Measurements from ENCODE around the gene SLC39A3.
"Not testable (repeated sequence)": the region's sequence is repeated elsewhere in the genome, so short reads cannot be mapped to it uniquely, and the experiment has no call there.

The SLC39A3 gene

GRCh38 chr19:2721570-2722540 lies 18.0 kb downstream of the SLC39A3 start:
- no peak for DNase-seq

GRCh38 chr19:2720777-2721569 lies 18.8 kb downstream of the SLC39A3 start, which contains the start of gene DIRAS1:
TSS of gene DIRAS1 (minus strand) at chr19:2721372. CDS start at chr19:2717806, 3,566 bp downstream.
- no peak for DNase-seq

- no peak for DNase-seq
Observed at GRCh38 chr19:2719920-2720776, 19.7 kb downstream of the SLC39A3 start.

- DNase-seq, result no peak
Observed at GRCh38 chr19:2719232-2719735, 20.5 kb downstream of the SLC39A3 start.

GRCh38 chr19:2717638-2718541 lies 21.9 kb downstream of the SLC39A3 start:
- DNase-seq, result no peak

- DNase-seq, result no peak
Observed at GRCh38 chr19:2716722-2717637, 22.8 kb downstream of the SLC39A3 start.

- DNase-seq, result no peak
Observed at GRCh38 chr19:2716275-2716650, 23.6 kb downstream of the SLC39A3 start.

GRCh38 chr19:2715470-2716274 lies 24.1 kb downstream of the SLC39A3 start:
- no peak for DNase-seq

GRCh38 chr19:2714531-2715269 lies 25.1 kb downstream of the SLC39A3 start:
- no peak for DNase-seq

- not testable (repeated sequence) for DNase-seq
Observed at GRCh38 chr19:2714102-2714501, 25.7 kb downstream of the SLC39A3 start.

- DNase-seq, result not testable (repeated sequence)
Observed at GRCh38 chr19:2713170-2713569, 26.6 kb downstream of the SLC39A3 start.

GRCh38 chr19:2711875-2712205 lies 28.0 kb downstream of the SLC39A3 start:
- no peak for DNase-seq

GRCh38 chr19:2711172-2711874 lies 28.5 kb downstream of the SLC39A3 start:
- no peak for DNase-seq

GRCh38 chr19:2706251-2706650 lies 33.6 kb downstream of the SLC39A3 start:
- no peak for DNase-seq

GRCh38 chr19:2703691-2704216 lies 36.1 kb downstream of the SLC39A3 start:
- DNase-seq, result no peak

GRCh38 chr19:2703077-2703437 lies 36.8 kb downstream of the SLC39A3 start:
- no peak for DNase-seq

- DNase-seq, result no peak
Observed at GRCh38 chr19:2702170-2703076, 37.4 kb downstream of the SLC39A3 start, which contains the start of gene GNG7. TSS of gene GNG7 (minus strand) at chr19:2702694. CDS start at chr19:2520688, 182,006 bp downstream.

Measured in NCI-H774 (cell line).